Retina (tissue), 1 donor: ENCODE measurements around the gene SLC6A4.
"Not testable (repeated sequence)": the region's sequence is repeated elsewhere in the genome, so short reads cannot be mapped to it uniquely, and the experiment has no call there.

ENCODE experiments used
- DNase-seq: peaks from one replicate; pipeline ENCODE4 v3.0.0-alpha.2; 2016

The SLC6A4 gene

GRCh38 chr17:30170415-30170987 is 65.0 kb downstream of the SLC6A4 start:
- DNase-seq, result no peak

- no peak for DNase-seq
Observed at GRCh38 chr17:30165960-30166359, 69.5 kb downstream of the SLC6A4 start.

- DNase-seq, result no peak
Observed at GRCh38 chr17:30165147-30165546, 70.3 kb downstream of the SLC6A4 start.

- no peak for DNase-seq
Observed at GRCh38 chr17:30164531-30164930, 71.0 kb downstream of the SLC6A4 start.

- DNase-seq, result no peak
Observed at GRCh38 chr17:30161601-30162000, 73.9 kb downstream of the SLC6A4 start.

- no peak for DNase-seq
Observed at GRCh38 chr17:30160419-30161172, 74.9 kb downstream of the SLC6A4 start.

- no peak for DNase-seq
Observed at GRCh38 chr17:30158896-30159625, 76.4 kb downstream of the SLC6A4 start.

- DNase-seq, result no peak
Observed at GRCh38 chr17:30155389-30155788, 80.1 kb downstream of the SLC6A4 start.

- no peak for DNase-seq
Observed at GRCh38 chr17:30153463-30153862, 82.0 kb downstream of the SLC6A4 start.

- DNase-seq, result no peak
Observed at GRCh38 chr17:30151471-30151870, 84.0 kb downstream of the SLC6A4 start.

GRCh38 chr17:30148376-30148775 is 87.1 kb downstream of the SLC6A4 start:
- DNase-seq, result no peak

GRCh38 chr17:30147860-30148259 is 87.6 kb downstream of the SLC6A4 start:
- not testable (repeated sequence) for DNase-seq
